Lung (tissue), 12 donors: ENCODE data around the gene MYOZ2. TPM values are rescaled to one million over a fixed set of nuclear protein-coding genes. Genes with fewer than 3 reads are reported as not detected.

ENCODE experiments used
- ATAC-seq: fragments of 200-7000 bp; cut with Tn5 transposase; one replicate; pipeline ENCODE4 v1.9.1; 2020; ENCODE audit warnings: moderate number of reproducible peaks; ENCODE audit not compliant: insufficient read depth, low FRiP score
- DNase-seq, 3 donors: peaks; one replicate each; pipeline ENCODE4 v3.0.0-alpha.2; 2013 to 2017
- H3K27ac ChIP-seq, 2 donors: one replicate each; pipeline ENCODE4 v1.5.1; 2013; ENCODE audit warnings: mild to moderate bottlenecking in 2 of 2, moderate library complexity in 2 of 2, control low read depth in 1 of 2, inconsistent platforms in 1 of 2, low read depth in 1 of 2, low read length in 1 of 2
- H3K27me3 ChIP-seq, 3 donors: one replicate each; pipeline ENCODE4 v1.5.1; 2013; ENCODE audit warnings: low read length in 2 of 3; ENCODE audit not compliant: control insufficient read depth in 3 of 3, insufficient read depth in 3 of 3
- H3K36me3 ChIP-seq, 4 donors: one replicate each; pipeline ENCODE4 v1.5.1; 2013; ENCODE audit warnings: low read length in 4 of 4, mild to moderate bottlenecking in 1 of 4, moderate library complexity in 1 of 4; ENCODE audit not compliant: control insufficient read depth in 4 of 4, insufficient read depth in 4 of 4
- H3K4me1 ChIP-seq, 5 donors: one replicate each; pipeline ENCODE4 v1.5.1; 2013; ENCODE audit warnings: low read length in 5 of 5, mild to moderate bottlenecking in 2 of 5, moderate library complexity in 1 of 5; ENCODE audit not compliant: control insufficient read depth in 5 of 5, insufficient read depth in 5 of 5
- H3K4me3 ChIP-seq: one replicate; pipeline ENCODE4 v1.5.1; 2013; ENCODE audit warnings: mild to moderate bottlenecking, control low read depth, moderate library complexity
- H3K9ac ChIP-seq, 2 donors: one replicate each; pipeline ENCODE4 v1.5.1; 2013; ENCODE audit warnings: low read length in 2 of 2, control low read depth in 1 of 2; ENCODE audit not compliant: insufficient read depth in 1 of 2
- H3K9me3 ChIP-seq, 4 donors: one replicate each; pipeline ENCODE4 v1.5.1; 2013; ENCODE audit warnings: low read length in 3 of 4, mild to moderate bottlenecking in 1 of 4, moderate library complexity in 1 of 4; ENCODE audit not compliant: control insufficient read depth in 4 of 4, insufficient read depth in 3 of 4
- WGBS, 2 donors: extraction: QIAGEN DNeasy Blood & Tissue Kit; methylation state at CpG; one replicate each; pipeline ENCODE4 v1.1.7; 2013; 5-methylcytosine and 5-hydroxymethylcytosine counted together
- polyA plus RNA-seq, 2 donors: library from polyadenylated mRNA; stranded (reverse); fragments of 200-250 nt; gene quantifications; one replicate each; pipeline ENCODE4 v1.2.1, GENCODE V29; 2013
- total RNA-seq, 2 donors: library from RNA; depleted of rRNA in 1 of 2; stranded (reverse); fragments of >200 nt in 1 of 2; gene quantifications; one replicate each; pipeline ENCODE4 v1.2.1, GENCODE V29; 2014 to 2021
- TF ChIP-seq, protein P1 (sequence below): IDR thresholded peaks from 2 replicates; pipeline ENCODE4 v1.5.1; 2012; ENCODE audit warnings: mild to moderate bottlenecking; ENCODE audit errors: control extremely low read depth, extremely low read depth
- donor health status: control.
- donor health status: control.
- donor health status: Bipolar disorder and iron deficiency.
- donor health status: healthy.
- donor health status: DM: yes; HTN: yes; CAD: no.

Gene MYOZ2
- total and polyA plus RNA-seq, 4 donors: 0.09 to 0.63 (median 0.14) TPM

DNA sequence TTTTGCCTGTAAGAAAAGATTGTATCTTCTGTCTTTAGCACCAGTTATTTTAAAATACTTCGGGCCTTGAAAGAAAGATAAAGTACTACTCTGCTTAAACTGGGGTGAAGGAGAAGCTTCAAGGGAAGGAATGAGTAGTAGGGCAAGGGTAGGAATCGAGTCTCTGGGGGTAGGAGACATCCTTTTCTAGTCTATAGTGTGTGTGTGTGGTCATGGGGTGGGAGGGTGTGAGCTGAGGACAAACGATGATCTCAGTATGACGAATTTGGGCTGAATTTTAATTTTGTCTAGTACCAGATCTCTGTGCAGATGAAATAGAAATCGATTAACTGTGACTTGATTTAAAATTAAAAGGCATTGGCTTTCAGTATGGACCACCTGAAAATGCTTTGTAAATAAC is 3.3 kb upstream of the MYOZ2 start:
- no peak for DNase-seq
- H3K27me3 ChIP-seq: no peaks in the 10 kb centered on the region
- H3K36me3 ChIP-seq: peaks cover 0 to 1% (median 0%) of the 10 kb centered on the region in 4 donors
- no peak for ATAC-seq
- peak overlapping the region in 1 of 2 donors; percentile 76 for H3K27ac ChIP-seq
- no peaks in the 10 kb centered on the region for H3K9me3 ChIP-seq
- H3K4me1 ChIP-seq: peaks cover 0 to 12% (median 0%) of the 10 kb centered on the region in 5 donors
- H3K9ac ChIP-seq: no peak overlapping the region
- WGBS, 2 donors: 79 to 94% methylated on average over 5 of the region's 5 CpGs
- TF ChIP-seq, protein P1, sequence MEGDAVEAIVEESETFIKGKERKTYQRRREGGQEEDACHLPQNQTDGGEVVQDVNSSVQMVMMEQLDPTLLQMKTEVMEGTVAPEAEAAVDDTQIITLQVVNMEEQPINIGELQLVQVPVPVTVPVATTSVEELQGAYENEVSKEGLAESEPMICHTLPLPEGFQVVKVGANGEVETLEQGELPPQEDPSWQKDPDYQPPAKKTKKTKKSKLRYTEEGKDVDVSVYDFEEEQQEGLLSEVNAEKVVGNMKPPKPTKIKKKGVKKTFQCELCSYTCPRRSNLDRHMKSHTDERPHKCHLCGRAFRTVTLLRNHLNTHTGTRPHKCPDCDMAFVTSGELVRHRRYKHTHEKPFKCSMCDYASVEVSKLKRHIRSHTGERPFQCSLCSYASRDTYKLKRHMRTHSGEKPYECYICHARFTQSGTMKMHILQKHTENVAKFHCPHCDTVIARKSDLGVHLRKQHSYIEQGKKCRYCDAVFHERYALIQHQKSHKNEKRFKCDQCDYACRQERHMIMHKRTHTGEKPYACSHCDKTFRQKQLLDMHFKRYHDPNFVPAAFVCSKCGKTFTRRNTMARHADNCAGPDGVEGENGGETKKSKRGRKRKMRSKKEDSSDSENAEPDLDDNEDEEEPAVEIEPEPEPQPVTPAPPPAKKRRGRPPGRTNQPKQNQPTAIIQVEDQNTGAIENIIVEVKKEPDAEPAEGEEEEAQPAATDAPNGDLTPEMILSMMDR: no peak
- H3K4me3 ChIP-seq: no peak overlapping the region

DNA sequence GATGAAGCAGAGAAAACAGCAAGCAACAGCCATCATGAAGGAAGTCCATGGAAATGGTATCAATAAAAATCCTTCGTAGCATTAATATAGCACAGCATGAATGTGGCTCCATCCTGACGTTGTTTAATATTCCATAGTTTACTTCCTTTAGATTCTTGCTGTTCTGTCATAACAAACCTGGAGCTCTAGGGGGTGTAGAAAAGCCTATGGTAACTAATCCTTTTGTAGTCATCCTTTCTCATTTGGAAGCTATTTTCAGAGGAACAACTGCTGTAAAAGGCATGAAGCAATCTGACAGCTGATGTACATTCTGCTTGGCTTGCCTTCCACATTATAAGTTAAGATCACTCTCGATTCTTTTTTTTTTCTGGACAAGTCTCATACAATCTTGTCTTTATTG is 914 bp downstream of the MYOZ2 start:
- Histone ChIP-seq H3K4me3 (no peak overlapping the region), H3K27me3 (no peaks in the 10 kb centered on the region), H3K4me1 (peaks cover 0 to 8% (median 0%) of the 10 kb centered on the region in 5 donors), H3K9ac (no peak overlapping the region), H3K9me3 (no peaks in the 10 kb centered on the region), H3K36me3 (peaks cover 0 to 2% (median 0%) of the 10 kb centered on the region in 4 donors), H3K27ac (peak overlapping the region in 1 of 2 donors; percentile 96)
- TF ChIP-seq, protein P1: no peak
- WGBS, 2 donors: 71 to 75% methylated on average over 3 of the region's 3 CpGs
- no peak for DNase-seq
- no peak for ATAC-seq

DNA sequence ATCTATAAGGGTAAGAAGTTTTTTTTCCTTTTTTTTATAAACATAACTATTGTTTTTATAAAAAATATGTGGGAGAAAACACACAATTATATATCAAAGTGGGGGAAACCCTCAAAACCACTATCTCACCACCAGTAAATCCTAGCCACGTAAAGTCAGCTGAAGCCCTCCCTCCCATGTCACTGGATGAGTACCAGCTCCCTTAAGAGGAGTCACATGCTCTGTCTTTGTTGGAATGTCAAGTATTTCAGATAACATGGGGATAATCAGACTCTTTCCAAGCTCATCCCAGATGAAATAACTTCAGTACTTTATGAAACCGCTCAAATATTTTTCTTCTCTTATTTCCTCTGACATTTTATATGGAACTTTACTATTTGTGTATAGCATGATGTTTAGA is 2.4 kb downstream of the MYOZ2 start:
- no peak overlapping the region for H3K4me3 ChIP-seq
- no peak overlapping the region for H3K9ac ChIP-seq
- peaks cover 0 to 7% (median 0%) of the 10 kb centered on the region in 5 donors for H3K4me1 ChIP-seq
- DNase-seq (no peak), ATAC-seq (no peak)
- TF ChIP-seq, protein P1: no peak
- WGBS, 2 donors: 65 to 67% methylated on average over 2 of the region's 2 CpGs
- H3K36me3 ChIP-seq: peaks cover 0 to 2% (median 0%) of the 10 kb centered on the region in 4 donors
- no peaks in the 10 kb centered on the region for H3K9me3 ChIP-seq
- H3K27ac ChIP-seq: peak overlapping the region in 1 of 2 donors; percentile 83
- H3K27me3 ChIP-seq: no peaks in the 10 kb centered on the region

DNA sequence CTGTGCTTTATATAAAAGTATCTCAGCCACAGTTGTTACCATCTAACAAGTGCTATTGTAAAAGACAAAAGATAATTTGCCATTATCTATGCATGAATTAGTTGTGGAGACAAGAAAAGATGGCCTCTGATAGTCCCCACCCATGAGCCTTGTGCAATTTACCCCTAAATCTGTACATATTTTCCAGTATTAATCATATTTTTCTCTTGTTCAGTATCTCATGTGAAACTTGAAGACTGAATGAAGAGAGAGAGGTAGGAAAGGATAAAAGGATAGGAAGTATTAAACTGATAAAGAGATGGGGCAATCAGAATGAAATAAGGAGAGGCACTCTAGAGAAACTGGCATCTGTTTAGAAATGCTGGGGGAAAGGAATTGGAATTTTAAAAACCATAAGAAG is 3.7 kb downstream of the MYOZ2 start:
- no peaks in the 10 kb centered on the region for H3K9me3 ChIP-seq

More for the DNA sequence above, 3.7 kb downstream of the MYOZ2 start:
- ATAC-seq (no peak), DNase-seq (no peak)
- TF ChIP-seq, protein P1: no peak
- Histone ChIP-seq H3K27ac (peak overlapping the region in 1 of 2 donors; percentile 83), H3K36me3 (peaks cover 0 to 2% (median 0%) of the 10 kb centered on the region in 4 donors), H3K9ac (no peak overlapping the region), H3K4me1 (peaks cover 0 to 4% (median 0%) of the 10 kb centered on the region in 5 donors), H3K27me3 (no peaks in the 10 kb centered on the region), H3K4me3 (no peak overlapping the region)
